Smooth muscle cell (in vitro differentiated cells): ENCODE measurements around the gene NWD2. TPM values are rescaled to one million over a fixed set of nuclear protein-coding genes. Genes with fewer than 3 reads are reported as not detected.

ENCODE experiments used
- DNase-seq: peaks from one replicate; lab custom pipeline; 2025; ENCODE audit not compliant: unreplicated experiment; lab: John Stamatoyannopoulos, UW
- H2AFZ ChIP-seq: fragments of 200-600 bp; sonication (generic); 2 replicates; pipeline ENCODE4 v1.6.0; 2016; ENCODE audit warnings: antibody characterized with exemption, low read depth, mild to moderate bottlenecking
- H3F3A ChIP-seq: fragments of 200-600 bp; sonication (generic); 2 replicates; pipeline ENCODE4 v1.6.0; 2017; ENCODE audit warnings: antibody characterized with exemption, low read depth
- H3K27ac ChIP-seq: fragments of 200-600 bp; sonication (generic); 2 replicates; pipeline ENCODE4 v1.5.1; 2016; ENCODE audit warnings: low read depth, mild to moderate bottlenecking
- H3K27me3 ChIP-seq: fragments of 200-600 bp; sonication (generic); 2 replicates; pipeline ENCODE4 v1.6.1; 2016; ENCODE audit warnings: low read depth, mild to moderate bottlenecking
- H3K36me3 ChIP-seq: fragments of 200-600 bp; sonication (generic); 2 replicates; pipeline ENCODE4 v1.5.1; 2016; ENCODE audit warnings: low read depth
- H3K4me1 ChIP-seq: fragments of 200-600 bp; sonication (generic); 2 replicates; pipeline ENCODE4 v1.5.1; 2016; ENCODE audit warnings: low read depth
- H3K4me2 ChIP-seq: fragments of 200-600 bp; sonication (generic); 2 replicates; pipeline ENCODE4 v1.6.0; 2016; ENCODE audit warnings: mild to moderate bottlenecking
- H3K4me3 ChIP-seq: fragments of 200-600 bp; sonication (generic); 2 replicates; pipeline ENCODE4 v1.5.1; 2016; ENCODE audit warnings: mild to moderate bottlenecking
- H3K79me2 ChIP-seq: fragments of 200-600 bp; sonication (generic); 2 replicates; pipeline ENCODE4 v1.6.0; 2016; ENCODE audit warnings: low read depth, mild to moderate bottlenecking
- H3K9ac ChIP-seq: fragments of 200-600 bp; sonication (generic); 2 replicates; pipeline ENCODE4 v1.6.0; 2016; ENCODE audit warnings: low read depth
- H3K9me3 ChIP-seq: fragments of 200-600 bp; sonication (generic); replicated peaks from 2 replicates; pipeline ENCODE4 v1.5.1; 2016; ENCODE audit warnings: low read depth
- H4K20me1 ChIP-seq: fragments of 200-600 bp; sonication (generic); 2 replicates; pipeline ENCODE4 v1.6.0; 2016; ENCODE audit warnings: low read depth
- WGBS: methylation state at CpG from one replicate; pipeline ENCODE4 v1.1.7; 2016; ENCODE audit warnings: low lambda C conversion rate; 5-methylcytosine and 5-hydroxymethylcytosine counted together
- polyA plus RNA-seq: library from polyadenylated mRNA; unstranded; fragments of >200 nt; fragmentation: Nextera tagmentation; extraction: Ambion mirVana; gene quantifications from 2 replicates; pipeline ENCODE4 v1.2.1, GENCODE V29; 2016
- total RNA-seq: library from RNA; depleted of rRNA; stranded (reverse); fragments of >200 nt; gene quantifications from 2 replicates; pipeline ENCODE4 v1.2.3, GENCODE V29; 2014
- TF ChIP-seq, protein P1 (sequence below): fragments of 200-600 bp; sonication (generic); IDR thresholded peaks from 2 replicates; pipeline ENCODE4 v1.5.1; 2017; ENCODE audit warnings: borderline replicate concordance, mild to moderate bottlenecking, antibody characterized with exemption; ENCODE audit not compliant: insufficient read depth, poor library complexity, severe bottlenecking

The NWD2 gene
- total and polyA plus RNA-seq, 2 experiments from 2014 or later = not detected

DNA sequence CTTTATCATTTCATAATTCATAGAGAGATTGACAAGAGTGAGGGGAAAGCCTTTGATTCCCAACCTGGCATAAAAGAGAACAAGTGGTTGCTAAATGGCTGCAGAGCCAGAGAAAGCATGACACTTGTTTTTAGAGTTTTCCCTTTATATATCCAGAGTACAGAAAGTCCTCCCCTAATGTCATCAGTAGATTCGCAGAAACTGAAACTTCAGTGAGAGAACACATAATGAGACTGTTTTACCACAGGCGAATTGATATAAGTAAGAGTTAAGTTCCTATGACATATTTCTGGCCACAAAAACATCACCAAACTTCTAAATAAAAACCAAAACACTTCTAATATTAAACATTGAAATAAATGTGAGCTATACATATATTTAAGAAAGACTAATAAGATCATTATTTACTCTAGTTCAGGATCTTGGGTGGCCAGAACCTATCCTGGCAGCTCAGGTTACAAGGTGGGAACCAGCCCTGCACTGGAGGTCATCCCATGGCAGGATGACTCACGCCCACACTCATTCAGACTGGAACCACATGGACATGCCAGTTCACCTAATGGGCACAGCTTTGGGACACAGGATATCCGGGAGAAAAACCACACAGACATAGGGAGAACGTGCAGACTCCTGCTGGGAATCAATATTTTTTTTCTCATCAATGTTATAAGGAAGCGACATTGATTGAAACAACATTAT, 35.5 kb downstream of the NWD2 start:
- H3K9me3 ChIP-seq = no peaks in the 10 kb centered on the region
- 83% methylated on average over 6 of the region's 6 CpGs for WGBS
- H3K4me3 ChIP-seq = no peak overlapping the region
- H3K79me2 ChIP-seq = no peaks in the 10 kb centered on the region
- no peaks in the 10 kb centered on the region for H3K36me3 ChIP-seq
- H3F3A ChIP-seq = no peaks in the 10 kb centered on the region
- H2AFZ ChIP-seq = no peak overlapping the region
- H3K27me3 ChIP-seq = no peaks in the 10 kb centered on the region
- H3K4me2 ChIP-seq = no peak overlapping the region
- no peak for DNase-seq
- no peak overlapping the region for H3K9ac ChIP-seq
- no peak overlapping the region for H3K27ac ChIP-seq
- no peaks in the 10 kb centered on the region for H3K4me1 ChIP-seq
- TF ChIP-seq, protein P1, sequence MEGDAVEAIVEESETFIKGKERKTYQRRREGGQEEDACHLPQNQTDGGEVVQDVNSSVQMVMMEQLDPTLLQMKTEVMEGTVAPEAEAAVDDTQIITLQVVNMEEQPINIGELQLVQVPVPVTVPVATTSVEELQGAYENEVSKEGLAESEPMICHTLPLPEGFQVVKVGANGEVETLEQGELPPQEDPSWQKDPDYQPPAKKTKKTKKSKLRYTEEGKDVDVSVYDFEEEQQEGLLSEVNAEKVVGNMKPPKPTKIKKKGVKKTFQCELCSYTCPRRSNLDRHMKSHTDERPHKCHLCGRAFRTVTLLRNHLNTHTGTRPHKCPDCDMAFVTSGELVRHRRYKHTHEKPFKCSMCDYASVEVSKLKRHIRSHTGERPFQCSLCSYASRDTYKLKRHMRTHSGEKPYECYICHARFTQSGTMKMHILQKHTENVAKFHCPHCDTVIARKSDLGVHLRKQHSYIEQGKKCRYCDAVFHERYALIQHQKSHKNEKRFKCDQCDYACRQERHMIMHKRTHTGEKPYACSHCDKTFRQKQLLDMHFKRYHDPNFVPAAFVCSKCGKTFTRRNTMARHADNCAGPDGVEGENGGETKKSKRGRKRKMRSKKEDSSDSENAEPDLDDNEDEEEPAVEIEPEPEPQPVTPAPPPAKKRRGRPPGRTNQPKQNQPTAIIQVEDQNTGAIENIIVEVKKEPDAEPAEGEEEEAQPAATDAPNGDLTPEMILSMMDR = no peak
- H4K20me1 ChIP-seq = no peaks in the 10 kb centered on the region

DNA sequence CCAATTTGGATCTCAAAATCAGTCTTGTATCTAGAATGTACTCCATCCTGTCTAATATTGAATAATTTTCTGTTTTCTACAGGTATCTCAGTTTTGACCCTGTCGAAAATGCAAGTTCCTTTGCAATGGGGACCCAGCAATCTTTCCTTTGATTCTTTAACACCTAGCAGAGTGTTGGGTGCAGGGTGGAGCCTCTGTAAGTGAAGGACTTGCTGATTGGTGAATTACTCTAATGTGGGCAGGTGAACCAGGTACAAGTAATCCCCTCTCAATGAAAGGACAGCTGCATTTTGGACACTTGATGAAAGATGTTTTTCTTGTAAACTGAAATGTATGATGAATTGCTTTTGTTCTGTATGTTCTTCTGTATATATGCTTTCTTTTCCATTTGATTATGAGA, 54.9 kb downstream of the NWD2 start:
- 81% methylated on average over 1 of the region's 1 CpG for WGBS
- H3F3A ChIP-seq = no peaks in the 10 kb centered on the region
- no peaks in the 10 kb centered on the region for H3K9me3 ChIP-seq
- no peaks in the 10 kb centered on the region for H4K20me1 ChIP-seq
- no peak for DNase-seq
- no peaks in the 10 kb centered on the region for H3K27me3 ChIP-seq
- H3K36me3 ChIP-seq = no peaks in the 10 kb centered on the region
- H3K4me3 ChIP-seq = no peak overlapping the region
- no peaks in the 10 kb centered on the region for H3K79me2 ChIP-seq
- no peak overlapping the region for H3K4me2 ChIP-seq
- TF ChIP-seq, protein P1 = no peak
- H3K4me1 ChIP-seq = no peaks in the 10 kb centered on the region
- H3K9ac ChIP-seq = no peak overlapping the region
- H3K27ac ChIP-seq = no peak overlapping the region
- no peak overlapping the region for H2AFZ ChIP-seq

DNA sequence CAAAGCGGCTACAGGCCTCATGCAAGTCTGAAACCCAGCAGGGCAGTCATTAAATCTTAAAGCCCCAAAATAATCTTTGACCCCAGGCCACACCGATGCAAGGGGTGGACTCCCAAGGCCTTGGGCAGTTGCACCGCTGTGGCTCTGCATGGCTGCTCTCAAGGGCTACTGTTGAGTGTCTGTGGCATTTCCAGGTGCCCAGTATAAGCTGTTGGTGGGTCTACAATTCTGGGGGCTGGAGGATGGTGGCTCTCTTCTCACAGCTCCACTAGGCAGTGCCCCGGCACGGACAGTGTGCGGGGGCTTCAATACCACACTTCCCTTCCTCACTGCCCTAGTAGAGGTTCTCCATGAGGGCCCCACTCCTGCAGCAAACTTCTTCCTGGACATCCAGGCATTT, 60.1 kb downstream of the NWD2 start:
- Histone ChIP-seq H4K20me1 (no peaks in the 10 kb centered on the region), H3K9me3 (no peaks in the 10 kb centered on the region), H3K36me3 (no peaks in the 10 kb centered on the region), H3K27me3 (no peaks in the 10 kb centered on the region), H3K79me2 (no peaks in the 10 kb centered on the region), H3K27ac (no peak overlapping the region), H3K4me2 (no peak overlapping the region), H3K4me3 (no peak overlapping the region), H2AFZ (no peak overlapping the region), H3K4me1 (no peaks in the 10 kb centered on the region), H3K9ac (no peak overlapping the region), H3F3A (no peaks in the 10 kb centered on the region)
- WGBS = 90% methylated on average over 6 of the region's 6 CpGs
- TF ChIP-seq, protein P1 = no peak
- no peak for DNase-seq

DNA sequence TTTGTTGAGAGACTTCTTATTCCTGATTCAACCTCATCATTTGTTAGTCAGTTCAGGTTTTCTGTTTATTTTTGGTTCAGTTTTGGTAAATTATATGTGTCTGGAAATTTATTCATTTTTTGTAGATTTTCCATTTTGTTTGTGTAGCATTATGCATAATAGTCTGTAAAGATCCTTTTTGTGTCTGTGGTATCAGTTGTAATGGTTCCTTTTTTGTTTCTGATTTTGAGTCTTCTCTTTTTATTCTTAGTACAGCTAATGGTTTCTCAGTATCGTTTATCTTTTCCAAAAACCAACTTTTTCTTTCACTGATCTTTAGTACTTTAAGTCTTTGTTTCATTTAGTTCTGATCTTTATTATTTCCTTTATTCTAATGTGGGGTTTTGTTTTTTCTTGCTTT, 61.4 kb downstream of the NWD2 start:
- TF ChIP-seq, protein P1 = no peak
- Histone ChIP-seq H3K9ac (no peak overlapping the region), H3K27me3 (no peaks in the 10 kb centered on the region)

More for the DNA sequence above, 61.4 kb downstream of the NWD2 start:
- H3F3A ChIP-seq = no peaks in the 10 kb centered on the region
- H3K4me1 ChIP-seq = no peaks in the 10 kb centered on the region
- H2AFZ ChIP-seq = no peak overlapping the region
- no peaks in the 10 kb centered on the region for H3K79me2 ChIP-seq
- H3K36me3 ChIP-seq = no peaks in the 10 kb centered on the region
- H3K4me3 ChIP-seq = no peak overlapping the region
- no peak overlapping the region for H3K4me2 ChIP-seq
- no peaks in the 10 kb centered on the region for H3K9me3 ChIP-seq
- H3K27ac ChIP-seq = no peak overlapping the region
- DNase-seq = no peak
- WGBS = 84% methylated on average over 1 of the region's 1 CpG
- no peaks in the 10 kb centered on the region for H4K20me1 ChIP-seq
